H9 (cell line): ENCODE results near the gene SEMA3A. TPM values are rescaled to one million over a fixed set of nuclear protein-coding genes. Genes with fewer than 3 reads are reported as not detected.

Experiments used
- DNase-seq: peaks from one replicate; pipeline ENCODE4 v3.0.0-alpha.2; 2017
- H2AFZ ChIP-seq: one replicate; pipeline ENCODE4 v1.6.1; 2013; ENCODE audit warnings: mild to moderate bottlenecking, low read length, control low read depth, moderate library complexity
- H2AK5ac ChIP-seq: 2 replicates; pipeline ENCODE4 v1.6.1; 2013; ENCODE audit warnings: low read length, control low read depth, mixed read lengths; ENCODE audit not compliant: insufficient read length
- H2BK120ac ChIP-seq: one replicate; pipeline ENCODE4 v1.6.1; 2013; ENCODE audit warnings: low read depth, mild to moderate bottlenecking, low read length, control low read depth, inconsistent platforms; ENCODE audit not compliant: poor library complexity, severe bottlenecking
- H2BK12ac ChIP-seq: 2 replicates; pipeline ENCODE4 v1.6.1; 2013; ENCODE audit warnings: low read length, control low read depth, mixed read lengths, low read depth; ENCODE audit not compliant: insufficient read length
- H2BK15ac ChIP-seq: 2 replicates; pipeline ENCODE4 v1.6.1; 2013; ENCODE audit warnings: low read depth, low read length, control low read depth
- H2BK20ac ChIP-seq: one replicate; pipeline ENCODE4 v1.6.1; 2013; ENCODE audit warnings: low read depth, mild to moderate bottlenecking, low read length, control low read depth, inconsistent platforms; ENCODE audit not compliant: poor library complexity, severe bottlenecking
- H2BK5ac ChIP-seq: 2 replicates; pipeline ENCODE4 v1.6.1; 2013; ENCODE audit warnings: low read length, control low read depth, mixed read lengths; ENCODE audit not compliant: insufficient read length
- H3K14ac ChIP-seq: 2 replicates; pipeline ENCODE4 v1.6.1; 2013; ENCODE audit warnings: low read length, control low read depth; ENCODE audit not compliant: insufficient read depth
- H3K18ac ChIP-seq: 2 replicates; pipeline ENCODE4 v1.6.1; 2013; ENCODE audit warnings: low read depth, mild to moderate bottlenecking, mixed read lengths, low read length, control low read depth; ENCODE audit not compliant: insufficient read length
- H3K23ac ChIP-seq: 2 replicates; pipeline ENCODE4 v1.6.1; 2013; ENCODE audit warnings: low read length, control low read depth, mixed read lengths, low read depth; ENCODE audit not compliant: insufficient read length
- H3K23me2 ChIP-seq: 2 replicates; pipeline ENCODE4 v1.6.1; 2013; ENCODE audit warnings: low read depth, mild to moderate bottlenecking, mixed read lengths, low read length, control low read depth; ENCODE audit not compliant: insufficient read length, poor library complexity, severe bottlenecking
- H3K27ac ChIP-seq: 2 replicates; pipeline ENCODE4 v1.5.1; 2013; ENCODE audit warnings: low read length, control low read depth, mixed read lengths, low read depth; ENCODE audit not compliant: insufficient read length
- H3K27me3 ChIP-seq: 2 replicates; pipeline ENCODE4 v1.6.1; 2013; ENCODE audit warnings: low read length, control low read depth, inconsistent platforms; ENCODE audit not compliant: insufficient read depth
- H3K4ac ChIP-seq: 2 replicates; pipeline ENCODE4 v1.6.1; 2013; ENCODE audit warnings: low read depth, mild to moderate bottlenecking, control low read depth, inconsistent platforms, low read length, moderate library complexity
- H3K4me1 ChIP-seq: 2 replicates; pipeline ENCODE4 v1.6.1; 2013; ENCODE audit warnings: low read length, control low read depth, inconsistent platforms; ENCODE audit not compliant: insufficient read depth
- H3K4me2 ChIP-seq: 2 replicates; pipeline ENCODE4 v1.6.1; 2013; ENCODE audit warnings: low read length, control low read depth, mixed read lengths; ENCODE audit not compliant: insufficient read length, insufficient read depth
- H3K56ac ChIP-seq: 2 replicates; pipeline ENCODE4 v1.6.1; 2013; ENCODE audit warnings: low read depth, mild to moderate bottlenecking, mixed read lengths, low read length, control low read depth; ENCODE audit not compliant: insufficient read length
- H3K79me1 ChIP-seq: 2 replicates; pipeline ENCODE4 v1.6.1; 2013; ENCODE audit warnings: low read depth, mild to moderate bottlenecking, moderate library complexity, low read length, control low read depth, inconsistent platforms; ENCODE audit not compliant: insufficient read depth, poor library complexity, severe bottlenecking
- H3K79me2 ChIP-seq: 2 replicates; pipeline ENCODE4 v1.6.1; 2013; ENCODE audit warnings: low read length, control low read depth, inconsistent platforms; ENCODE audit not compliant: insufficient read depth
- H3K9ac ChIP-seq: 2 replicates; pipeline ENCODE4 v1.6.1; 2013; ENCODE audit warnings: low read length, control low read depth, mixed read lengths; ENCODE audit not compliant: insufficient read length; ENCODE audit errors: extremely low read depth
- H3K9me3 ChIP-seq: one replicate; pipeline ENCODE4 v1.6.1; 2013; ENCODE audit warnings: low read depth, low read length, inconsistent platforms; ENCODE audit not compliant: control insufficient read depth
- H3T11ph ChIP-seq: one replicate; pipeline ENCODE4 v1.6.1; 2013; ENCODE audit warnings: mild to moderate bottlenecking, low read length, control low read depth, inconsistent platforms
- H4K20me1 ChIP-seq: one replicate; pipeline ENCODE4 v1.6.1; 2013; ENCODE audit not compliant: control insufficient read depth, insufficient read length, insufficient read depth
- H4K5ac ChIP-seq: 2 replicates; pipeline ENCODE4 v1.6.1; 2013; ENCODE audit warnings: low read depth, mild to moderate bottlenecking, mixed read lengths, low read length, control low read depth; ENCODE audit not compliant: insufficient read length
- H4K8ac ChIP-seq: replicated peaks from 2 replicates; pipeline ENCODE4 v1.6.1; 2013; ENCODE audit warnings: low read length, control low read depth, mixed read lengths, low read depth; ENCODE audit not compliant: insufficient read length
- H4K91ac ChIP-seq: 2 replicates; pipeline ENCODE4 v1.6.1; 2013; ENCODE audit warnings: low read depth, mild to moderate bottlenecking, moderate library complexity, mixed read lengths, low read length, control low read depth; ENCODE audit not compliant: insufficient read length
- H3K27ac Mint-ChIP-seq, 3 experiments: 2 replicates in 2 of 3; 3 replicates in 1 of 3; pipeline ENCODE4 v1.8.0; 2020 to 2021; ENCODE audit warnings: mixed read lengths in 3 of 3, mild to moderate bottlenecking in 1 of 3, moderate library complexity in 1 of 3
- H3K27me3 Mint-ChIP-seq: 2 replicates; pipeline ENCODE4 v1.8.0; 2021; ENCODE audit warnings: low read depth, mild to moderate bottlenecking, moderate library complexity, mixed read lengths
- H3K36me3 Mint-ChIP-seq, 3 experiments: 2 replicates in 2 of 3; 3 replicates in 1 of 3; pipeline ENCODE4 v1.8.0; 2020 to 2021; ENCODE audit warnings: low read depth in 3 of 3, mixed read lengths in 3 of 3; ENCODE audit not compliant: insufficient read depth in 1 of 3
- H3K4me1 Mint-ChIP-seq, 2 experiments: 2 replicates each; pipeline ENCODE4 v1.8.0; 2020; ENCODE audit warnings: mixed read lengths in 2 of 2
- H3K4me3 Mint-ChIP-seq, 2 experiments: 2 replicates in 1 of 2; 3 replicates in 1 of 2; pipeline ENCODE4 v1.8.0; 2020 to 2021; ENCODE audit warnings: mild to moderate bottlenecking in 2 of 2, mixed read lengths in 2 of 2, moderate library complexity in 1 of 2
- H3K9me3 Mint-ChIP-seq, 2 experiments: 2 replicates in 1 of 2; 3 replicates in 1 of 2; pipeline ENCODE4 v1.8.0; 2020; ENCODE audit warnings: mild to moderate bottlenecking in 2 of 2, mixed read lengths in 2 of 2, moderate library complexity in 1 of 2
- WGBS: extraction: QIAGEN DNeasy Blood & Tissue Kit; methylation state at CpG from one replicate; pipeline ENCODE4 v1.1.7; 2013; ENCODE audit warnings: missing lambda C conversion rate, low lambda C conversion rate, mixed read lengths; ENCODE audit not compliant: insufficient read length; ENCODE audit errors: extremely low coverage; 5-methylcytosine and 5-hydroxymethylcytosine counted together
- total RNA-seq: library from RNA; stranded (reverse); gene quantifications from 2 replicates; pipeline ENCODE4 v1.2.1, GENCODE V29; 2021
- TF ChIP-seq, protein P1 (sequence below): fragments of 200-600 bp; sonication (generic); conservative IDR thresholded peaks from 3 replicates; pipeline ENCODE4 v1.8.0; 2021; ENCODE audit warnings: antibody characterized with exemption, mild to moderate bottlenecking

The SEMA3A gene
- total RNA-seq, 1 experiment from 2014 or later, result 60.0 TPM

- no peak overlapping the region for H3K4ac ChIP-seq
- no peak overlapping the region for H2BK5ac ChIP-seq
- no peaks in the 10 kb centered on the region for H3K27me3 ChIP-seq
- no peak overlapping the region for H3K9ac ChIP-seq
- no peak overlapping the region for H2BK120ac ChIP-seq
- DNase-seq, result no peak
- no peak overlapping the region for H3K14ac ChIP-seq
- H3K23me2 ChIP-seq, result no peaks in the 10 kb centered on the region
- H2AFZ ChIP-seq, result no peak overlapping the region
- no peak overlapping the region for H4K5ac ChIP-seq
- H2AK5ac ChIP-seq, result no peak overlapping the region
- Mint-ChIP-seq H3K4me3 (no peak overlapping the region), H3K36me3 (no peaks in the 10 kb centered on the region), H3K9me3 (no peaks in the 10 kb centered on the region), H3K27me3 (no peaks in the 10 kb centered on the region), H3K27ac (no peak overlapping the region; a peak in 1 of 7 replicates), H3K4me1 (peaks cover 59% of the 10 kb centered on the region in 2 experiments)
- H3K56ac ChIP-seq, result no peak overlapping the region
- whole genome bisulfite sequencing, result no CpG with 5 or more reads among the region's 3 CpGs
- H4K8ac ChIP-seq, result no peak overlapping the region
- TF ChIP-seq, protein P1, sequence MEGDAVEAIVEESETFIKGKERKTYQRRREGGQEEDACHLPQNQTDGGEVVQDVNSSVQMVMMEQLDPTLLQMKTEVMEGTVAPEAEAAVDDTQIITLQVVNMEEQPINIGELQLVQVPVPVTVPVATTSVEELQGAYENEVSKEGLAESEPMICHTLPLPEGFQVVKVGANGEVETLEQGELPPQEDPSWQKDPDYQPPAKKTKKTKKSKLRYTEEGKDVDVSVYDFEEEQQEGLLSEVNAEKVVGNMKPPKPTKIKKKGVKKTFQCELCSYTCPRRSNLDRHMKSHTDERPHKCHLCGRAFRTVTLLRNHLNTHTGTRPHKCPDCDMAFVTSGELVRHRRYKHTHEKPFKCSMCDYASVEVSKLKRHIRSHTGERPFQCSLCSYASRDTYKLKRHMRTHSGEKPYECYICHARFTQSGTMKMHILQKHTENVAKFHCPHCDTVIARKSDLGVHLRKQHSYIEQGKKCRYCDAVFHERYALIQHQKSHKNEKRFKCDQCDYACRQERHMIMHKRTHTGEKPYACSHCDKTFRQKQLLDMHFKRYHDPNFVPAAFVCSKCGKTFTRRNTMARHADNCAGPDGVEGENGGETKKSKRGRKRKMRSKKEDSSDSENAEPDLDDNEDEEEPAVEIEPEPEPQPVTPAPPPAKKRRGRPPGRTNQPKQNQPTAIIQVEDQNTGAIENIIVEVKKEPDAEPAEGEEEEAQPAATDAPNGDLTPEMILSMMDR, result no peak
- H2BK20ac ChIP-seq, result no peak overlapping the region
- H3K79me1 ChIP-seq, result no peaks in the 10 kb centered on the region
- no peak overlapping the region for H3K18ac ChIP-seq
- no peak overlapping the region for H3K4me2 ChIP-seq
- no peaks in the 10 kb centered on the region for H4K20me1 ChIP-seq
- H3K79me2 ChIP-seq, result no peaks in the 10 kb centered on the region
- no peak overlapping the region for H3K27ac ChIP-seq
- no peak overlapping the region for H3T11ph ChIP-seq
- H3K9me3 ChIP-seq, result no peaks in the 10 kb centered on the region
- no peak overlapping the region for H2BK15ac ChIP-seq
- H4K91ac ChIP-seq, result no peak overlapping the region
- no peaks in the 10 kb centered on the region; the same call in 1 of the 2 replicates for H3K4me1 ChIP-seq
- H2BK12ac ChIP-seq, result no peak overlapping the region
- no peak overlapping the region for H3K23ac ChIP-seq
Observed at GRCh38 chr7:84230491-84230890, 35.9 kb upstream of the SEMA3A start.
